RKO (cell line): ENCODE results near the gene SHISA3.
"Not testable (repeated sequence)": the region's sequence is repeated elsewhere in the genome, so short reads cannot be mapped to it uniquely, and the experiment has no call there.

Experiments used
- DNase-seq: peaks from one replicate; pipeline ENCODE4 v3.0.0-alpha.2; 2016; ENCODE audit warnings: low spot score

Gene SHISA3

DNA sequence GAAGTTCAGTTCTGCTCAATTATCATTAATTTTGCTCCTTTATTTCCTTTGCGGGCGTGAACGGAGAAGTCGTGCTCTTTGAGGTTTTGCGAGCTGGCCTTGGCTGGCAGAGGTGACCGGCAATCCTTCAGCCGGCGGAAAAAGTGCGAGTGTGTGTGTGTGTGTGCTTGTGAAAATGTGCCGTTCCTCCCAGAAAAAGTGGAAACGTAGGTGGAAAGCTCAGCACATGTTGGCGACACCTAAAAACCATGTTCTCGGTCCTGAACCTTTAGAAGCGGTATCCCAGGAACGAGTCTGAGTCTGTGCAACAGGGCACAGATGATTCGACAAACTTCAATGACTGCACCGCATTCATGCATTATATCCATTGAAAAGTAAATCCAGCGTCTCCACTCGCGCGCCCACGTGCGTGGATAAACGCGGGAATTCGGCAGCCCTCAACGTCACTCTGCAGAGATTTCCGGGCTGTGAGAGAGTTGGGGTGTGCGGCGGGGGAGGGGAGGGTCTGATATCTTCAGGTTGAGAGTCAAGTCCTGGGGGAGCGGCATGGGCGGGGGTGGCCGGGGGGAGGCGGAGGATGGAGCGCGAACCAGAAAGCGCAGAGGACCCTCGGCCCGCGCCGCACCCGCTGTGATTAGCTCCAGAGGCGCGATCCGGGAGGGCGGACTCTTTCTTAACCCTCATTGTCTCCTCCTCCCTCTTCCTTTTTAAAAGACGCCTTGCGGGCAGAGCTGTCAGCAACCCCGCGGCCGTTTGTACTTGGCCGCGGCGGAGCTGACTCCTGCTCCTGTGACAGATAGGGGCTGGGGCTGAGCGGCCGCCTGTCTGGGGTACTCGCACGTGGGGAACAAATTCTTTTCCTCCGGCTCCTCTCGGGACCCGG, at the start of gene SHISA3:
TSS of gene SHISA3 (plus strand) at position 737 of the 883 bp plus-strand sequence. CDS start 569 bp downstream, outside the sequence.
- DNase-seq: no peak

DNA sequence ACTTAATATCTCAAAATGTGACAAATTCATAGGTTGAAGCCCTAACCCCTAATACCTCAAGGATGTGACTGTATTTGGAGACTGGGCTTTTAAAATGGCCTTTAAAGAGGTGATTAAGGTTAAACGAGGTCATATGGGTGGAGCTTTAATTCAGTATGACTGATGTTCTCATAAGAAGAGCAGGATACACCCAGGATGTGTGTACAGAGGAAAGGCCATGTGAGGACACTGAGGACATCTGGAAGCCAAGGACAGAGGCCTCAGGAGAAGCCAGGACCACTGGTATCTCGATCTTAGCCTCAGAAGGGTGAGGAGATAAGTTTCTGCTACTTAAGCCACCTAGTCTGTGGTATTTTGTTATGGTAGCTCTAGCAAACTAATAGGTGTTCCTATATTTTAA, 49.0 kb upstream of the SHISA3 start:
- peak; percentile 4 for DNase-seq

DNA sequence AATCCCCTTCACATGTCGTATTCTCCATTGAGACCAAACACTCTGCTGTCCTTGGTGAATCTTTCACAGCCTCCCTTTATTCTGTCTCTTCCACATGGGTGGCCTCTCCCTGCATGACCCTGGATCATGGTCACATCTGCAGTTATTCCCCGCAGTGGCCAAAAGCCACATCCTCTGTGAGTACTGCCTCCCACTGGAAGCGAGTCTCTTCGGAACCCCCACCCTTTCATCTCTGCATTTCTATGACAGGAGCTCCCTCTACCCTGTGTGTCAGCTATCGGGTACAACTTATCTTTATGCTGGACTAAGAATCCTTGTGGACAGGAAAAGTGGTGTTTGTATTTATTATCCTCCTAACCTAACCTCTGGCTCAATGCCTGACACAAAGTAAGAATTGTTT, 48.6 kb upstream of the SHISA3 start:
- no peak for DNase-seq

DNA sequence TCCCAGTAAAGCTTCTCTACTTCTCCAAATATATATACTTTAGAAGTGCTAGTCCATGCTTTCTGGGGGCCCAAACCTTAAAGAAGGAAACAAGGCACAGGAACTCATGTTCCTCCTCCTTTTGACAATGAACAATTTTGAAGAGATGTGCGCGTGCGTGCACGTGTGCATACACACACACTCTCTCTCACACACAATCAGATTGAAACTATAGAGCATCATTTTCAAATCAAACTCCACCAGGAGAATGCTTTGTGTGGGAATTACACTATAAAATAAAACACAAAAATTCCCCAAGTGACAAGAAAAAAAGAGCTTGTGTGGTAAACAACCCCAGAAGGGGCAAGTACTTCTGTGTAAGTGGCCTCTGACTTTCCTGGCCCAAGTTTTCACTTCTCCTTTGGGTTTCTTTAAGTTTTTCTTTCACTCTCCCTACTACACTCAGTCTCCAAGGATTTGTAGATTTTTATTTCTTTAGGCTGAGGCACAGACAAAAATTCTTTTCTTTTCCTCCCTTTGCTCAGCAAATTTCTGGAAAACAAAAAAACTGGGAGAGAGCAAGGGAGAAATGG, 46.6 kb upstream of the SHISA3 start:
- DNase-seq: no peak

DNA sequence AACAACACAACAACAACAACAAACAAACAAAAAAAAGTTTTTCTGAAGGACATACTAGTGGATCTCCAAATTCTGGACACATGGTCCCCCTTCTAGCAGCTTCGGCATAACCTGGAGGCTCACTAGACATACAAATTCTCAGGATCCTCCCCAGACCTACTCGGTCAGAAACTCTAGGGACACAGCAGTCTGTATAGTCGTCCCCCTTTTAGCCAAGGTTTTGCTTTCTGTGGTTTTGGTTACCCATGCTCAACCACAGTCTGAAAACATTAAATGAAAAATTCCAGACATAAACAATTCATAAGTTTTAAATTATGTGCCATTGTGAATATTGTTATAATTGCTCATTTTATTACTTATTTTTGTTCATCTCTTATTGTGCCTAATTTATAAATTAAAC, 45.2 kb upstream of the SHISA3 start:
- no peak for DNase-seq

DNA sequence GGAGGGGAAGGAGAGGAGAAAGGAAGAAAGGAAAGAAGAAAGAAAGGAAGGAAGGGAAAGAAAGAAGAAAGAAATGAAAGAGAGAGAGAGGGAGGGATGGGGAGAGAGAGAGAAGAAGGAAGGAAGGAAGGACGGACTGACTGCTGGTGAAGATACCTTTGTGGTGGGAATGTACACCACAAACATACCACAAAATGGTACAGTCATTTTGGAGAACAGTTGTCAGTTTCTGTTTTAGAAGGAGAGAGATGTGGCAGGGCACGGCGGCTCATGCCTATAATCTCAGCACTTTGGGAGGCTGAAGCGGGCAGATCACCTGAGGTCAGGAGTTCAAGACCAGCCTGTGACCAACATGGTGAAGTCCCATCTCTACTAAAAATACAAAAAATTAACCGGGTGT, 40.0 kb upstream of the SHISA3 start:
- DNase-seq: no peak

DNA sequence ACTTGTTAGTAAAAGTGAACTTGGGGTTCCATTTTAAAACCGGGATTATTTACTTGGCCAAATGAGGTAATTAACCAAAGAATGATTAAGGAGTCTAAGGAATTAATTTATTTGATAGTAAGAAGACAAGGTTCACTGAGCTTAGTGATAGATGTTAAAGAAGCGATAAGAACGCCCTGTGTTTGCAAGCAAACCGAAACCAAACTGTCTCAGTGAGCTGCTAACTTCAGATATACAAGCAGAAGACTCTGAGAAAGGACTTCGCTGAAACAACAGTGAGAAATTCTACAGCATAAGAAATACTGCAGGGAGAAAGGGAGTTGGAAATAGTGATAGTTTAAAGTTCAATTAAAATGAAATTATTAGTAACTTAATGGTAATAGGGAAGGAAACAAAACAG, 37.6 kb upstream of the SHISA3 start:
- DNase-seq: no peak

DNA sequence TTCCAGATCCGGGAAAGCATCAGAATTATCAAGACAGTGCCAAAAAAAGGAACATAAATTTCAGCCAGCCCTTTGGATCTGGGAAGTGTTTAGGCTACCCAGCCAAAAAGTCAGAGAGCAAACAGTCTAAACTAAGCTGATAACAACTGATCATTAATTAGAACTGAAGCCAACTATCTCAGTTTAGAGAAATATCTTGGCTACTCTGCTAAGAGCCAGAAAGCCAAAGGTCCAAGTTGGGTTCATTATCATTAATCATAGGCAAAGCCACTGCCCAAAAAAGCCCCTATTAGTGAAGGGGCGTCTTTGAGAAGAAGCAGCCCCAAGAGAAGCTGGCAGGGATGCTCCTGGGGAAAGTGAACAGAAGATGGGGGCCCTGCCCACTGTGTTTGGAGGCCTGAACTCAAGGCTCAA, 37.0 kb upstream of the SHISA3 start:
- no peak for DNase-seq

DNA sequence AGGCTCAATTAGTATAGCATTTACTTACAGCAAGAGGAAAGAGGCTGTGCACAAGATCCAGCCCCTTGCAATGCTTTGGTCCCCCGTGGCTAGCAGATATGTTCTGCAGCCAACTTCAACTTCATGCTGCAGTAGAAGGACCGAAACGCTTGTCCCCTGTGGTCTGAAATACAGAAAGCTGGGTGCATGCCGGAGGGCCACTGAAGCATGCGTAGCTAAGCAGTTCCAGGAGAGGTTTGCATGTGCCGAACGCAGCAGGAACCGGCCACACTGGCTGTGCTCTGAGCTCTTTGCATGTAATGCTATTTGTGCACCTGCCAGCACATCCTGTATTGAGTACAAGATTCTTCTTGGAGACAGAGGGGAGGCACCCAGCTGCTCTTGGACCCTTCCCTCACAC, 35.8 kb upstream of the SHISA3 start:
- no peak for DNase-seq

DNA sequence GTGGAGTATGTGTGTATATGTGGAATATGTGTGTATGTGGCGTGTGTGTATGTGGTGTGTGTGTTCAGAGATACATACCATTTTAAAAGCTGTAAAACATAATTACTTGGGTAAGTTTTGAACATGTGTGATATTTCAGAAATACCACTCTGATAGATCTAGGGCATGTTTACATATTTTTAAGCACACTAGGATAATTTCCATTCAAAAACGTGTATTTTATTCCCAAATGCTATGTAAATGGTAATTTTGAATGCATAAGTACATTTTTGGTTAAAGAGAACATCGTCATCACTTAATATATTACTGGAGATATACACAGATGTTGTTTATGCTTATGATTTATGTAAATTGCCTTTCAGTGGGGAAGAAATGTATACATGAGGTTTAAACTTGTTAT, 34.7 kb upstream of the SHISA3 start:
- DNase-seq: no peak

DNA sequence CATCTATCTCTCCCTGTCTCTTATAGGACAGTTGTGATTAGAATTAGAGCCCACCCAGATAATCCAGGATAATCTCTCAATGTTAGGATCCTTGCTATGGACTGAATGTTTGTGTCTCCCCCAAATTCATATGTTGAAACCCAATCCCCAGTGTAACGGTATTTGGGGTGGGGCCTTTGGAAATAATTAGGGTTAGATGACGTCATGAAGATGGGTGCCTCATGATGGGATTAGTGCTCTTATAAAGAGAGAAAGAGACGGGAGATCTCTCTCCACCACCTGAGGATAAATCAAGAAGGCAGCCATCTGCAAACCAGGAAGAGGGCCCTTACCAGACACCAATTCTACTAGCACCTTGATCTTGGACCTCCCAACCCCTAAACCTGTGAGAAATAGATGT, 33.7 kb upstream of the SHISA3 start:
- no peak for DNase-seq

DNA sequence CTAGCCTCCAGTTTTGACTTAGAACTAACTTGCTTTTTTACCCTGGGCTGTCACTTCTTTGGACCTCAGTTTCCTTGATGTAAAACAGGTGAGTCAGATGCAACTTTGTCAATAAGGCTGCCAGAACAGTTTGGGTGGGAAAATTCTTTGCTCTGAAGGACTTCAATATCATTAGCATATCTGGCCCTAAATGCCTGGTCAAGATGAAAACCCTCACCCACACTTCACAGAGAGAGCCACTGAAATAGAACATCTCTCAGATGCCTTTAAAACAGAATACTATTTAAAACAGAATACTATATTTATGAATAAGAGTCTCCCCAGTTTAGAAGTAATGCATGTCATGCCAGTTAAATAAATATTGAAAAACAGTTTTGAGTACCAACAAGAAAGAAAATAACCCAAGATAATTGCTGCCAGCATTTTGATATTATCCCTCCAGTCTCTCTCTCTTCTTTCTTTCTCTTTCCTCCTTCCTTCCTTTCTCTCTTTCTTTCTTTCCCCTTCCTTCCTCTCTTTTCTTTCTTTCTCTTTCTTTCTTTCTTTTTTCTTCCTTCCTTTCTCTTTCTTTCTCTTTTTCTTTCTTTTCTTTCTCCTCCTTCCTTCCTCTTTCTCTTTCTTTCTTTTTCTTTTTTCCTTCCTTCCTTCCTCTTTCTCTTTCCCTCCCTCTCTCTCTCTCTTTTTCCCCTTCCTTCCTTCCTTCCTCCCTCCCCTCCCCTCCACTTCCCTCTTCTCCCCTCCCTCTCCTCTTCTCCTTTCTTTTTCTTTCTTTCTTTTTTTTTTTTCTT, 32.8 kb upstream of the SHISA3 start:
- no peak for DNase-seq

DNA sequence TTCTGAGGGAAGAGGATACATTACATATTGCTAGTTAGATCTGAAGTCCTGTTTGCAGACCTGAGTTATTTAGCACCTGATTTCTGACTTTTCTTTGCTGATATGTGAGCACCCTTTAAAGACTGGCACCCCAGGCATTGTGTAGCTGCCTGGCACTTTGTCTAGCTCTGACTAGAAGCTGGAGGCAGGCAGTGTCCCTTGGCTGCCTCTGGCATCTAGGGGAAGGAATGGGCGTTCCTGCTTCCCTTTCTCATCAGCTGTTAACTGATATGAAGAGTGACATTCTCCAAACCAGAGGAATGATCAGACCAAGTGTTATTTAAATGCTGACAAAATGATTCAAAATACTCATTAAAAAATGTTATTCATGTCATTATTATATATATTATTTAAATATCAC, 30.3 kb upstream of the SHISA3 start:
- DNase-seq: no peak

DNA sequence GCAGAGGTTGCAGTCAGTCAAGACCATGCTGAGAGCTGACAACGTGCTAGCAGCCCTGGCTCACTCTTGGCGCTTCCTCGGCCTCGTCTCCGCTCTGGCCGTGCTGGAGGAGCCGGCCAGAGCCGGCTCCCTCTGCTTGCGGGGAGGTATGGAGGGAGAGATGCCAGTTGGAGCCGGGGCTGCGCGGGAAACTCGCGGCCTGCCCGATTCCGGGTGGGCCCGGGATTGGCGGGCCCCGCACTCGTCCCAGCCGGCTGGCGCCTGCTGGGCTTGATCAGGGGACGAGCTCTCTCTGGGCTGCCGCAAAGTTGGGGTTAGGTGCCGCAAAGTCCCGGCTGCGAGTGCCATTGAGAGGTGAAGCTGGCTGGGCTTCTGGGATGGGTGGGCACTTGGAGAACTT, 27.8 kb upstream of the SHISA3 start:
- DNase-seq: no peak

DNA sequence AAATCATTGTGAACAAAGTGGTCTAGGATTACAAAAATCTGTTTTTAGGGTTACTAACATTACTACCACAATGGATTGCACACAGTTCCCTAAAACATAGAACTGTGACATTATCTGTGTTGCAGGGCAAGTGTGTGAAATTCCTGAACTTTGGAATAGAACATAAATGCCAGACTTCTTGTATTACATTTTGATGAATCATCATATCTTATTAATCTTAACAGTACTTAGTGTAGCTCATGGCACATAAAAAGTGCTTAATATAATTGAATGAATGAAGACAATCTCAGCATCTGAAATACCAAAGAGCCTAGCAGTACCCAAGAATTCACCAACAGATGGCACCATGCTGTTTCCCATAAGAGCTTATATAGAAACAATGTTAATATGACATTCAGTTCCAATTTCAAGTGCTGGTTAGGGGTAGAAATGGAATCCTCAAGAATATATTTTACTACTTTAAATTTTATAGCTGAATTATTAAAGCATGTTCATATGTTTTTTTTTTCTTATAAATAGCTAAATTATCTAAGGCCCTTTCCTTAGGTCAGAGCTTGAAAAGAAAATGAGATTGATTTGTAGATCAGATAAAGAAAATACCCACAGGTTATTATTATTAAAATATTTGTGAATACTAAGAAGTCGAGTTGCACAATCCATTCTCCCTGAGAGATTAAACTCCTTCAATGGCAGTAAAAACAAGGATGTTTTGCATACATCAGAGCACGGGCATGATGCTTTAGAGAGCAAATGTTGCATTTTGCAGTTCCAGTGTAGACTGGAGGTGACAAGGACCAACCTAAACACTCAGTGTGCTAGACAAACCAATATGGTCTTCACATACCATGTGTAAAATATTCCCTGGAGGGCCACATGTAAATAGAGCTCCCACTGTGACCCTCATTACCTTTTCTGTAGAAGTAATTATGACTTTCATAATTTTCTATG, 25.7 kb upstream of the SHISA3 start:
- DNase-seq: peak; percentile 72

DNA sequence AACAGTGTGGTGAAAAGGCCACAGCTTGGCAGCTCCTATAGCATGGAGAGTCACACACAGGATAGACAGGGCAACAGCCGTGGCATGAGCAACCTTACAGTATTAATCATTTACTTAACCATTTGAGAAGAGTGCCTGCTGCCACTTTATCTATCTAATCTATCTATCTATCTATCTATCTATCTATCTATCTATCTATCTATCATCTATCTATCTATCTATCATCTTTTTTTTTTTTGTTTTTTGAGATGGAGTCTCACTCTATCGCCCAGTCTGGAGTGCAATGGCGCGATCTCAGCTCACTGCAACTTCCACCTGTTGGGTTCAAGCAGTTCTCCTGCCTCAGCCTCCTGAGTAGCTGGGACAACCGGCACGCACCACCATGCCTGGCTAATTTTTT, 25.0 kb upstream of the SHISA3 start:
- DNase-seq: not testable (repeated sequence)

DNA sequence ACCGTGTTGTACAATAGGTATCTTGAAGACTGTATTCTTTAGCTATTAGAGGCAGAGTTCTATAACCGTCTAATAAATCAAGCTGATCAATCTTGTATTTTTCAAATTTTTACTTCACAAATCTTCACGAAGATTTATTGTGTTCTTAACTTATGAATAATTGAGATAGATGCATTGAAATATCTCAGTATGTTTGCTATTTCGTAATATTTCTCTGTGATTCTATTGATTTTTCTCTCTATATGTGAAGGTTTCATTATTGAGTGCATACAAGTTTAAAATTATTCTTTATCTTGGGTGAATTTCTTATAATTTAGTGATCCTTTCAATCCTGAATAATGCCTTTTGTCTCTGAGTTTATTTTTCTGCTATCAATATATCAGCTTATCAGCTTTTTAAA, 19.8 kb upstream of the SHISA3 start:
- no peak for DNase-seq

DNA sequence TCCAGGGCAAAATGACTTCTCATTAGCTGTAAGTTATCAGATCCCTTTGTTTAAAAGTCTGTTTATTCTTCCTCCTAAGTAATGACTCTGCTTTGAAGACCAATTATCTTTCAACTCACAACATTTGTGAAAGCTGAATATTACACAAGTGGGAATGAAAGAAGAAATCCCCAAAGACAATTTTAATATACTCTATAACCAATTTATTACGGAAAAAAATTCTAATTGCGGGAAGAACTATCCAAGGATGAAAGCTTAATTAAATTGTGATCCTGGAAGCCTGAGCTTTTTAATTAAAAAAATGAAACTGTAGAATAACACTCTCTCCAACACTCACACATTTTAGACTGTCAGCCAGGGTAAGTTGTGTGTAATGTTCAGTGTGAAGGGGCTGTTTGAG, 15.6 kb upstream of the SHISA3 start:
- no peak for DNase-seq

DNA sequence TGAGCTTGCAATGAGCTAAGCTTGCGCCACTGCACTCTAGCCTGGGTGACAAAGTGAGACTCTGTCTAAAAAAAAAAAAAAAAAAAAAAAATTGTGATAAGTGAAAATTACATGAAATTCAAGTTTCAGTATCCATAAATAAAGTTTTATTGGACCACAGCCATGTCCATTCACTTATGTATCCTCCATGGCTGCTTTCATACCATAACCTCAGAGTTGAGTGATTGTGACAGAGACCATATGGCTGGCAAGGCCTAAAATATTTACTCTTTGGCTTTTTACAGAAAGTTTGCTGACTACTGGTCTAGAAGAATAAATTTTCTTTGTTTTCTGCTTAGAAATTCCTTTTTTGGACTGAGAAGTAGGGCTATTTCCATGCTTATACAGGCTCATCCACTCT, 11.8 kb upstream of the SHISA3 start:
- DNase-seq: no peak

DNA sequence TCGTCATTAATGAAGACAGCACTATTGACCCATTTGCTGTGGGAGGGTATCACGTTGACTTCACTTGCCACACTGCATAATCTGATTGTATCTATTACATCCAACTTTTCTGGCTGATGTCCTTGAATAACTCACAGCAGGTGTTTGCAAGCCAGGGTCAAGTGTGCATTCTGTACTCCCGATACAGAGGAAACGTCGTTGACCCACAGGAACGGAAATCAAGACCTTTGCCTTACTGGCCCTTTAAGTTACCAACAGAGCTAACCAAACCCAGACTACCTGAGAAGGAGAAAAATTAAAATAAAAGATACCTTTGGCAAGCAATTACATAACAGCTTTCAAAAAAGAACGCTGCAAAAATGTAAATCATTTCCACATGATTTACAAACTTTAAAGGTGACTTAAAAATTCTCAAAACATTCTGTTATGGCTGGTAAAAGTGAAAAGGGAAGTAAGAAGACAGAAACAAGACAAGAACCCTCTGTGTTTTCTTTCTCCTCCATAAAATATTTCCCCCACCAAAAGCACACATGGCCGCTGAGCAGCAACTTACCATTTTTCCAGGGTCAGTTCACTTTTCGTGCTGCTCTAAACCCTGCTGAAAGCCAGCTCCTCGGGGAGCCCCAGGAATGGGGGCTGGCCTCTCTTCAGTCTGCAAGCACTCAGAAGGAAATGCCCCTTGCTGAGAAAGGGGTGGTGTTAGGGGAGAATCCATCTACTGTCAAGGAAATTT, 6.5 kb upstream of the SHISA3 start:
- no peak for DNase-seq

DNA sequence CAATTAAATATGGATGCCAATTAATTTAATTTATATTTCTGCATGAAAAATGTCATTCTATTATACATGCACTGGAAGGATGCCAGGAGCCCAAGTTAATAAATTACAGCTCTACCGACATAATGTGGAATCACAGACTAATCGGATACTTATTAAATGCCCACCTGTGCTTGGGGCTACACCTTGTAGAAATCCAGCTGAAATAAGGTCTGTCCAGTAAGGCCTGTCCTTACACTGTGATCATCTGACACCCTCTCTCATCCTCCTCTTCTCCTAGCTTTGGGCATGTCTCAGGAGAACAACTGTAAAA, 6.0 kb upstream of the SHISA3 start:
- DNase-seq: no peak
